GM12801 (cell line): ENCODE measurements around the gene HBEGF.

Experiments used
- CTCF ChIP-seq: IDR thresholded peaks from one replicate; pipeline ENCODE4 v1.5.1; 2011; ENCODE audit warnings: control low read depth; ENCODE audit not compliant: insufficient read length; ENCODE audit errors: extremely low read depth

The HBEGF gene

GRCh38 chr5:140328036-140328764 lies 18.2 kb downstream of the HBEGF start:
- no peak for TF ChIP-seq CTCF

GRCh38 chr5:140327589-140327988 lies 18.8 kb downstream of the HBEGF start:
- TF ChIP-seq CTCF, result no peak

GRCh38 chr5:140325486-140325885 lies 20.9 kb downstream of the HBEGF start:
- TF ChIP-seq CTCF, result no peak

GRCh38 chr5:140324617-140325241 lies 21.7 kb downstream of the HBEGF start:
- TF ChIP-seq CTCF, result no peak

- TF ChIP-seq CTCF, result no peak
Observed at GRCh38 chr5:140324041-140324600, 22.3 kb downstream of the HBEGF start.

GRCh38 chr5:140322751-140323731 lies 23.4 kb downstream of the HBEGF start:
- no peak for TF ChIP-seq CTCF

- TF ChIP-seq CTCF, result no peak
Observed at GRCh38 chr5:140321796-140322195, 24.6 kb downstream of the HBEGF start.
